Activated B cell treated with CpG ODN at 0.5 μM for 24 hours (primary cell): ENCODE measurements around the gene RBM26. TPM values are rescaled to one million over a fixed set of nuclear protein-coding genes. Genes with fewer than 3 reads are reported as not detected.

Experiments
- ATAC-seq: fragments of 200-7000 bp; cut with Tn5 transposase; one replicate; pipeline ENCODE4 v1.10.0; 2021; ENCODE audit warnings: low read depth, mild to moderate bottlenecking, moderate library complexity
- CTCF ChIA-PET: fragments of 350-600 bp; sonication (Branson Sonifier 250); formaldehyde crosslinking; loops from one replicate; lab custom pipeline; 2021; ENCODE audit warnings: antibody characterized with exemption; lab: Charles Lee
- POLR2A ChIA-PET: fragments of 350-600 bp; sonication (Branson Sonifier 250); formaldehyde crosslinking; loops from one replicate; lab custom pipeline; 2021; ENCODE audit warnings: antibody characterized with exemption; lab: Charles Lee
- DNase-seq: peaks from one replicate; pipeline ENCODE4 v3.0.0; 2022
- H3K27ac Mint-ChIP-seq: one replicate; pipeline ENCODE4 v1.8.0; 2020; ENCODE audit warnings: mixed read lengths
- H3K27me3 Mint-ChIP-seq: one replicate; pipeline ENCODE4 v1.8.0; 2021; ENCODE audit warnings: mixed read lengths
- H3K36me3 Mint-ChIP-seq: one replicate; pipeline ENCODE4 v1.8.0; 2021; ENCODE audit warnings: low read depth, mixed read lengths
- H3K4me1 Mint-ChIP-seq: one replicate; pipeline ENCODE4 v1.8.0; 2021; ENCODE audit warnings: mixed read lengths
- H3K4me3 Mint-ChIP-seq: one replicate; pipeline ENCODE4 v1.8.0; 2020; ENCODE audit warnings: mild to moderate bottlenecking, mixed read lengths
- H3K9me3 Mint-ChIP-seq: one replicate; pipeline ENCODE4 v1.8.0; 2020; ENCODE audit warnings: mixed read lengths
- CTCF ChIP-seq: fragments of 200-600 bp; IDR thresholded peaks from one replicate; pipeline ENCODE4 v1.8.0; 2022; ENCODE audit warnings: antibody characterized with exemption, mild to moderate bottlenecking
- intact Hi-C: fragments of 100-400 bp; cut with micrococcal nuclease; formaldehyde crosslinking; loops from one replicate; pipeline ENCODE4 v1.15.1; 2024
- total RNA-seq: library from RNA; stranded (reverse); gene quantifications from 2 replicates; pipeline ENCODE4 v1.2.3, GENCODE V29; 2022

RBM26 gene
- total RNA-seq, 1 donor from 2014 or later = 92.9 TPM

GRCh38 chr13:79450110-79450509 lies 44.1 kb upstream of the RBM26 start:
- TF ChIP-seq CTCF = no peak
- DNase-seq (no peak), ATAC-seq (no peak)
- CTCF ChIA-PET = no interaction called here
- peaks cover 17% of the 10 kb centered on the region for H3K4me1 Mint-ChIP-seq
- H3K27ac Mint-ChIP-seq = no peak overlapping the region
- intact Hi-C loops = no loop called here
- H3K4me3 Mint-ChIP-seq = no peak overlapping the region
- no peaks in the 10 kb centered on the region for H3K36me3 Mint-ChIP-seq
- H3K9me3 Mint-ChIP-seq = no peaks in the 10 kb centered on the region
- peaks cover 18% of the 10 kb centered on the region for H3K27me3 Mint-ChIP-seq
- POLR2A ChIA-PET = no interaction called here

- Mint-ChIP-seq H3K27me3 (peaks cover 10% of the 10 kb centered on the region), H3K4me1 (peaks cover 17% of the 10 kb centered on the region), H3K36me3 (no peaks in the 10 kb centered on the region), H3K27ac (no peak overlapping the region), H3K9me3 (no peaks in the 10 kb centered on the region), H3K4me3 (no peak overlapping the region)
- ChIA-PET POLR2A (no interaction called here), CTCF (no interaction called here)
- no peak for TF ChIP-seq CTCF
- DNase-seq = no peak
- intact Hi-C loops = no loop called here
- no peak for ATAC-seq
These were observed 42.4 kb upstream of the RBM26 start for GRCh38 chr13:79448413-79448812.

GRCh38 chr13:79447741-79448140 lies 41.7 kb upstream of the RBM26 start:
- intact Hi-C loops = no loop called here
- no peaks in the 10 kb centered on the region for H3K36me3 Mint-ChIP-seq
- no peak overlapping the region for H3K4me3 Mint-ChIP-seq
- no peak overlapping the region for H3K27ac Mint-ChIP-seq
- TF ChIP-seq CTCF = no peak
- peaks cover 8% of the 10 kb centered on the region for H3K27me3 Mint-ChIP-seq
- H3K9me3 Mint-ChIP-seq = no peaks in the 10 kb centered on the region
- CTCF ChIA-PET = no interaction called here
- DNase-seq = no peak
- no peak for ATAC-seq
- H3K4me1 Mint-ChIP-seq = peaks cover 17% of the 10 kb centered on the region
- POLR2A ChIA-PET = no interaction called here

- H3K36me3 Mint-ChIP-seq = no peaks in the 10 kb centered on the region
- intact Hi-C loops = no loop called here
- ChIA-PET POLR2A (no interaction called here), CTCF (no interaction called here)
- no peak overlapping the region for H3K27ac Mint-ChIP-seq
- no peaks in the 10 kb centered on the region for H3K9me3 Mint-ChIP-seq
- peaks cover 17% of the 10 kb centered on the region for H3K4me1 Mint-ChIP-seq
- no peak overlapping the region for H3K4me3 Mint-ChIP-seq
- ATAC-seq (no peak), DNase-seq (no peak)
- no peak for TF ChIP-seq CTCF
- peaks cover 5% of the 10 kb centered on the region for H3K27me3 Mint-ChIP-seq
These were observed 41.1 kb upstream of the RBM26 start for GRCh38 chr13:79447141-79447540.

- ChIA-PET POLR2A (interaction anchor here (0.7 kb wide), 1 partner anchor 38 kb away, joined by 3 read pairs; no protein-coding TSS in a partner anchor), CTCF (interaction anchor here (1.6 kb wide), 1 partner anchor 22 kb away, joined by 3 read pairs; no protein-coding TSS in a partner anchor)
- H3K9me3 Mint-ChIP-seq = no peaks in the 10 kb centered on the region
- H3K4me3 Mint-ChIP-seq = no peak overlapping the region
- no peaks in the 10 kb centered on the region for H3K36me3 Mint-ChIP-seq
- no peak overlapping the region for H3K27ac Mint-ChIP-seq
- DNase-seq (no peak), ATAC-seq (no peak)
- peaks cover 10% of the 10 kb centered on the region for H3K4me1 Mint-ChIP-seq
- intact Hi-C loops = no loop called here
- peaks cover 5% of the 10 kb centered on the region for H3K27me3 Mint-ChIP-seq
- TF ChIP-seq CTCF = no peak
These were observed 40.1 kb upstream of the RBM26 start for GRCh38 chr13:79445968-79446645.
